ENCODE results near the gene PQBP1.

The PQBP1 gene

DNA sequence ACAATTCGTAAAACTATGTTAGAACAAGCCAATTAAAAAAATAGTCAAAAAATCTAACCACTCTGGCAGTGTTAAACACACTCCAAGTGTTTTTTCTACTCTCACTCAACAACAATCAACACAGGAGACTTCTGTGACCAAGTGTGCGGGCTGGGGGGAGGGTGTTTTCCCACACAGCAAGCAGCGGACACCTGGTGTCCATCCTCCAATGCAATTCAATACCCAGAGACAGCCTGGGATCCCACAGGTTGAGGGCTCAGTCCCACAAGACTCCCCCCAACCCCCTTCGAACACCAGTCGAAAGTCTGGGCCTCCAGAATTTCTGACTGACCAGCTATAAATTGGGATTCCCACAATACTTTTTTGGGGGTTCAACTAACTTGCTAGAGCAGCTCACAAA is 29.4 kb downstream of the PQBP1 start:
- DNase-seq: no peak

DNA sequence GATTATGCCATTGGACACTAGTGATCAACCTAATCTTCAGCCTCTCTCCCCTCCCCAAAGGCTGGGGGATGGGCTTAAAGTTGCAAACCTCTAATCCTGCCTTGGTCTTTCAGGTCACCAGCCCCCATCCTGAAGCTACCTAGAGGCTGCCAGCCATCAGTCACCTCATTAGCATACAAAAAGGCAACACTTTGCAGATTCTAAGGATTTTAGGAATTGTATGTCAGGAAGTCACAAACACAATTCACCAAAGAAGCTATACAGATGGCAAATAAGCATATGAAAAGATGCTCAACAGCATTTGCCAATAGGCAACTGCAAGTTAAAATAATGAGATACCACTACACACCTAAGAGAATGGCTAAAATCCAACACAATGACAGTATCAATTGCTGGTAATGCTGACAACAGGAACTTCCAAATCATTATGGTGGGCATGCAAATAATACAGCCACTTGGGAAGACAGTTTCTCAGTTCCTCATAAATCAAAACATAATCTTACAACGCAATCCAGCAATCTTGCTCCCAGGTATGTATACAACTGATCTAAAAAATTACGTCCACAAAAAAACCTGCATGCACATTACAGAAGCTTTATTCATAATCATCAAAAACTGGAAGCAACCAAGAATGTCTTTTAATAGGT is 30.1 kb downstream of the PQBP1 start:
- no peak for DNase-seq

DNA sequence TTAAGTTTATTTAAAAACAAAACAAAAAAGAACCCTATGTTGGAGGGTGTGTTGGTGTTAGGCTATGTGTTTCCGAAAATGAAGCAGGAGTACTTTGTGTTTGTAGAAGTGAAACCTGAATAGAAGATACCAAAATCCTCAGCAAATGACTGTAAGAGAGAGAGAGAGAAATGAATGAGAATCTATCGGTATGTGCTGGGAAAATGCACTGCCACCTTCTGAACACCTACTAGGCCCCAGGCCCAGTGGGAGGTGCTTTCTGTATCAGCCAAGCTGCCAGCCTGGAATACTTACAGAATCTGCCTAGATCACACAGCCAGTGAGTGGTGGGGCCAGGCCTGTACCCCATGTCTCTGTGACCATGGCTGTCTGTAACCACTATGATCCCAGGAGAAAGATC is 36.0 kb downstream of the PQBP1 start:
- DNase-seq: no peak

DNA sequence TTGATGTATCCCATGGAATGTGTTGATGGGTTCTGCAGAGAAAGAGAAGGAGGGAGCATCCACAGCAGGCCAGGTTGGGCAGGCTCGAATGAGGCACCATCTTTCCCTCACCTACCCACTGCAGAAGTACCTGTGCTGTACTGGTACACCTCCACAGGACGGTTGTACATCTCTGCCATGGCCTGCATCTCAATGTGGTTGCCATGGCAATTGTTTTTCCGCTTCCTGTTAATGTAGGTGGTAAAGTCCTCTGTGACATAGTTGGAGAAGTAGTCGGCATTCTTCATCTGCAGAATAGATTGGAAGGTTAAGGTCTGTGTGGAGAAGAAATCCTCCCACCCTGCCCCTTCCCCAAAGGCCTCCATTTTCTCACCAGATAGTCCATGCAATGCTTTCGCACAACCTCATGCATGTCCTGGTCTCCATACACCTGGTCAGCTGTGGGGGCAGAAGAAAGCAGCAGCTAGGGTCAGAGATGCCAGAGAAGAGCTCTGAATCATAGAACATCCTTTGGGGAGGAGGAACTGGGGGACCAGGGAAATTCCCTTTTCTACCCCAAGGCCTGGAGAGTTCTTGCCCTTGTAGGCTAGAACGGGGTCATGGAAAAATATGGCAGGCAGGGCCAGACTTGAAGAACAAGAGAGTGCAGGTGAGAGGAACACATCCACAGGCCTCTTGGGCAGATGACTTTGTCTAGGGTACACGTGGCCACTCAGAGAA is 37.0 kb downstream of the PQBP1 start:
- DNase-seq: no peak

DNA sequence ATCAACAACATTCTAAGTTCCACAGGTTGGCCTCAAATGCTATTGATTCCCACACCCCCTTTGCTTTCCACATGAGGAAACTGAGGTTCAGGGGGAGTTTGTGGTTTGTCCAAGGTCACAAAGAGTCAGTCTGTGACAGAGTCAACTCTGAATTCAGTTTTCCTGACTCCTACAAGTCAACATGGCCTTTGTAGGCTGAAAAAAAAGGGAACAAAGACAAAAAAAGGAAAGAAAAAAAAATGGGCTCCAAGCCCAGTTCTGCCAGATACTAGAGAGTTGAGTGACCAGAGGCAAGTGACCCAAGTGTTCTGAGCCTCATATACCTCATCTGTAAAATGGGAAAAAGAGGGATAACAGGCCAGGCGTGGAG is 37.6 kb downstream of the PQBP1 start:
- no peak for DNase-seq

DNA sequence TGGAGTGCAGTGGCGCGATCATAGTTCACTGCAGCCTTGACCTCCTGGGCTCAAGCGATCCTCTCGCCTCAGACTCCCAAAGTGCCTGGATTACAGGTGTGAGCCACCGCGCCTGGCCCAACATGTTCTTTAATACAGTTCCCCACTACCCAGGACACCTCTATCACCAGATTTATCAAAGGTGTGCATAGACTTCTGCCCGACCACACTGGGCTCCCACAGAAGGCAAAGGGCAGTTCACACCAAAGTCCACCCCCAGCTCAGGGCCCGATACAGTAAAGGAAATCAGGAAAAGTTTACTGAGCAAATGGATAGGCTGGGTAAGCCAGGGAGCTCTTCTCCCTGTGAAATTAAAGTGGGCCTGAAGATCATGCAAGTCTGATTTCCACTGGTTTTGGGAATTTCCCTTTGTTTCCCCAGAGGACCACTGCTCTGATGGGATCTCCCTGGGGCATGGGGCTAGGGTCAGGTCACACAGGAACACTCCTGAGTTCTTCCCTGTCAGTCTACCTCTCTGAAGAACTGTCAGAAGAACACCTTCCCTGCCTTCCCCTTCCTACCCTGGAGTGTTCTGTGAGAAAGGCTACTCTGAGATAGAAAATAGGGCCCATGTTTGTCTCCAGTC is 38.8 kb downstream of the PQBP1 start:
- no peak for DNase-seq

DNA sequence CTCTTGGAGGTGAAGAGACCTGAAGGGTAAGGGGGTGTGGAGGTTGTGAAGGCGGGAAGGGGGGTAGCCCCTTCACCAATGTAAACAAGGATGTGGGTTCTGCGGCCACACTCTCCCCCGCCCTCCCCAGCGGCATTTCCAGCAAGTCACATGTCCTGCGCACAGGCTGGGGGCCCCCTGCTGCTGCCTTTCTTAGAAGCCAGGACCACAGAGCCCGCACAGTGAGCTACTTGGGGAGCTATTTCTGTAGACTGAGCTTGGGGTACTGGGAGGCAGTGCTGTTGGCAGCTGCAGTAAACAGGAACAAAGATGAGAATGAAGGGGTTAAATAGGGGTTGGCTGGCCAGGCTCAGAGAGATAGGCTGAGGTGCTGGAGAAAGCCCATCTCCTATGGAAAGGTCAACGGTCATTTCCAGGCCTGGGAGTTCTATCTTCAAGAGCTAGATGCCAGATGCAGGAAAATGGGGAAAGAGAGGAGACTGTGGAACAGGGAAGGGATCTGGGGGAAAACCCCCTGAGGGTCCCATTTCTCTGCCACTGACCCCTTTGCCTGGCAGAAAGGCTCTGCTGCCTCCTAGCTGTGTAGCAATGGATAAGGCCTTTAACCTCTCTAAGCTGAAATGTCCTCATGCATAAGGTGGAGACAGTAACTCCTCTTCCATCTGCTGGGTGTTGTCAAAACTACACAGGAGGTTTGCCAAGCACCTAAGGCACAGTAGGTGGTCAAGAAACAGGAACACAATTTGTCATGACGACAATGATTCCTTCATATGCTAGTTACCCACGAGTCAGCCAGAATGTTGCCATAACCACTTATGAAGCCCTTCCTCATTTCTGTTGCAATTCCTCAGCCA is 39.6 kb downstream of the PQBP1 start:
- DNase-seq: no peak

DNA sequence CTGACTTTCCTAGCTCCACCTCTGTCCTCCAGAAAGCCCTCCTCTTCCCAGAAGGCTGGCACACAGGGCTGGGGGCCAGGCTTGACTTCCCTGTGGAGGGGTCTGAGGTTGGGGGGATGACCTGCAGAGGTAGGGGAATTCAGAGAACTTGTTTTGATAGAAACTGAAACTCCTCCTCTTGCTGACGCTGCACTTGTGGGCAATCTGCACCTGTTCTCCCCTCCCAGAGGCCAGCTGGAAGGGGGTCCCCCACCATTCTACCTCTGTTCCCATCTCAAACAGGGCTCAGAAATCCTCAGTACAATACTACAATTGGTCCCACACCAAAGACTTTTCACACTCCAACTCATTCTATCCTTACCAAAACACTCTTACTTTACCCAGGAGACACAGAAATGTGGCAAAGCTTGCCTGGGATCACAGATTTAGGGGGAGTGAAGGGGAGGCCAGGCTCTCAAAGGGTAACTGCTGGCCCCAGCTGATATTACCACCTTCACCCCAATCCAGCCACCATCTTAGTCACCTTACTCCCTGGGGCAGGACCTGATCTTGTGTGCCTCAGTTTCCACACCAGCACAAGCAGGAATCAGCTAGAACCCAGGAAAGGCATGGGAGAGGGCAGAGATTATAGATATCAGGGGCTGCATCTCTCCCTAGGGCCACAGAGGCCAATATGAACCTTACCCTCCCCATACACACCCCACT is 41.1 kb downstream of the PQBP1 start:
- DNase-seq: no peak

DNA sequence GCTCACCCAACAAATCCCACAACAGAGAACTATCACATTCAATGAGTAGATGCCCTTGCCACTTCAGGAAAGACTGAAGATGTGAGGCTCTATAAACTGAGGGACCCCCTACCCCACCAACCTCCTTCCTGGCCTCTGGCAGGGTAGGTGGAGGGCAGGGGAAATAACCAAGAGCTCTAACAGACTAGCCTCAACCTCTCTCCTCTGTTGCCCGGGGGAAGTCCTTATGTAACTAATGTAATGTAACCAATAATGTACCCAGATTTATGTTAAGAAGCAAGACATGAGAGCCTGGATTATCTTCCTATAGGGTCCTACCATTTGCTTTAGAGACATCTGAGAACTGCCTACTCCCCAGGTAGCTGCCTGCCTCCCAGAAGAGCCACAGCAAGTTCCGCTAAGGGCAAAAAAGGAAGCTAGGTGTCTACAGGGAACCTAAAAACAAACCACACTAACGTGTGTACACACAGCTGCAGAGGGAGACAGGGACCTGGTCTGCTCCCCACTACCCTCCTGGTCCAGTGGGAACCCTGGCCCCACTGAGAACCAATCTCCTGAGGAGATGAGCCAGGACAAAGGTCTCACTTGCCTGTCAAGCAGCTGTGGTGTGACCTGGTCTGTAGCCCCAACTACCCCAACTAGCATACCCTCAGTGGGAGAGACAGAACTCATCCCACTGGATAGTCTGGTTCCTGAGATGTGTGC is 41.9 kb downstream of the PQBP1 start:
- no peak for DNase-seq

DNA sequence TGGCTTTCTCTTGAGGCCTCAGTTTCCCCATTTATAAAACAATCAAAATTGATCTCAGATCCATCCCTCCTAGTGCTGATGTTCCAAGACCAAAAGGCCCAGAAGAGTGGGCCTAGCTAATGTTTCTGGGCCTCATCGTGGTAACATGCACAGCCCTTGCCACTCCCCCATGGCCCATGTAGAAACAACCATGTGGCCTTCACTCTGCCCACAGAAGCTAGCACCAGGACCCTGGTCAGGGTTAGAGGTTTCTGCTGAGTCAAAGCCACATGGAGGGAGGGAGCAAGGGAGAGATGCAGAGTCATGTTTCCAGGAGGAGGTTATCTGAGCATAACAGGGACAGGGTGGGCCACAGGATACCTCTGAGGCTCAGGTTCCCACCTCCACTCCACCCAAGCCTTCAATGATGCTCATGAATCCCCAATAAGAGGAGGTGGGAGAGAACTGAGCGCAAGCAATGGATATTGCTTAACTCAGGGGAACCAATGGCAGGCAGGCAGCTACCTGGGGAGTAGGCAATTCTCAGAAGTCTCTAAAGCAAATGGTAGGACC is 42.8 kb downstream of the PQBP1 start:
- DNase-seq: no peak

DNA sequence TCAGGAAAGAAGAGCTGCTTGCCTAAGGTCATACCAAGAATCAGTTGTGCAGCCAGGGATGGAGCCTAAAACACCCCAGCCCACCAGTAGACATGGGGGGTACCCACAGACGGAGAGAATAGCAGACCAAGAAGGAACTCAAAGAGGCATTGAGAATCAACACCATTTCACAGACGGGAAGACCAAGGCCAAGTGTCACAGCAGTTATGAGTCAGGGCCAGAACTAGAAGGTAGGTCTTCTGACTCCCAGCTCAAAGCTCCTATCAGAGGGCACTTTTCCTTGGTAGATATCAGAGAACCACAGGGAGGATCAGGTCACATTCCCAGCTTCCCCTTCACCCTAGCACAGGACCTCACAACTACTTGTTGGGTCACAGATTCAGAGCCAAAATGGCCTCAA is 45.2 kb downstream of the PQBP1 start:
- no peak for DNase-seq

DNA sequence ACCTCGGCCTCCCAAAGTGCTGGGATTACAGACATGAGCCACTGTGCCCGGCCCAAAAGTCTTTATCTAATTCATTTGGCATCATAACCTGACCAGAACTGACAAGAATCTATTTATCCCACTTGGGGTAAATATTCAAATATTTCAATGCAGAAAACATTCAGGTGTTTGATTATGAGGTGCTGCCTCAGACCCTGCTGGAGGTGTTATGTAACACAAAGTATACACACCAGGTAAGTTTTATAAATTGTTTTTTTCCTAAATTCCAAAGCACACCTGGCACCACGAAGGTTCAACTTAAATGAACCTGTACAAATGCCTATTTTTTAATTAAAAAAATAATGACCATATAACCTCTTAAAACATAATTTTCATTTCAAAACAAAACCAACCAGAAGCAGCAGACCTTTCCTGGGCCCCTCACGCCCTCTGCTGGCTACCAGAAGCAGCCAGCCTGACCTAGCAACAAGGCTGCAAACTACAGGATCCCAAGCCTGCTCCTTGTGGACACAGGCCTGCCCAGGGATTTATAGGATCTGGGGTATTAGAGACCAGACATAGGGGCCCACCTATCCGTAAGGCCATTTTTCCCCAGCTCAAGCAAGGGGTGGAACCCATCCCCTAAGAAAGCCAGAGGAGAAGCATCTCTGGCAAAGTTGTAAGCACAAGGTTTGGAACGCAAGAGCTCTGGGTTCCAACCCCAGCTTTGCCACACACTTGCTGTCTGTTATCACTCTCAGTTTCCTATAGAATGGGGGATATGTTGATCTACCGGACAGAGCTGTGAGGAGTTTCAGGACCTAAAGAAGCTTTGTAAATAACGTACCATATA is 48.0 kb downstream of the PQBP1 start:
- DNase-seq: peak in 1 of 2 experiments; percentile 45

DNA sequence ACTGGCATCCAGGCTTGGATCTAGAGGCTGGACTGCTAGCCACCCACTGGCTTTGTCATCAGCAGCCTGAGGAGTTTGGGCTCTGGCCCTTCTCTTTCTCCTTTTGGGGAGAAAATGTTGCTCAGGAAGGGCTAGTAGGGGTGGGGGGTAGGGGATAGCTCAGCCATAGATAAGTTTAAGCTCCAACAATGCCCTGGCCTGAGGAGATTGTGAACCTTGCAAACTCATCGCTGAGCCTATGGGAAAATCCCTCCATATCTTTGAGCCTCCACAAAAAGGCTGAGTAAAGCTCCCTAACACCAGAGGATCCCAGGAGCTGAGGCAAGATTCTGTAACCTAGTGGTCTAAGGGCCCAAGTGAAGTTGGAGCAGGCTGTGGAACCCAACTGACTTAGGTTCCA is 50.9 kb downstream of the PQBP1 start:
- DNase-seq: no peak
